K562 (cell line): ENCODE data around the gene IRX5. TPM values are rescaled to one million over a fixed set of nuclear protein-coding genes. Genes with fewer than 3 reads are reported as not detected.
A peak's percentile ranks its signal among the peaks of the same experiment; 100 is the strongest.

Experiments used
- ATAC-seq: fragments of 200-7000 bp; cut with Tn5 transposase; 3 replicates; pipeline ENCODE4 v1.9.1; 2020; ENCODE audit warnings: moderate library complexity
- BruUV-seq: library from RNA; stranded (reverse); fragments of 400-500 nt; replicated peaks from 2 replicates; lab custom pipeline; 2021; lab: Mats Ljungman, UMichigan
- CTCF ChIA-PET: fragments of 300-600 bp; formaldehyde crosslinking; extraction: SDS; loops from one replicate; lab custom pipeline; 2021; ENCODE audit warnings: low intra/inter-chr PET ratio; lab: Yijun Ruan, JAX
- POLR2A ChIA-PET: fragments of 300-600, 350-650 bp; sonication (Branson Sonifier 250); formaldehyde crosslinking; extraction: SDS; loops from one replicate; lab custom pipeline; 2021; ENCODE audit warnings: antibody characterized with exemption, inconsistent platforms; lab: Yijun Ruan, JAX
- DNase-seq, 4 experiments: peaks; one replicate each; pipeline versions ENCODE4 v3.0.0 to v3.0.0-alpha.2; 2011 to 2018; ENCODE audit warnings: low spot score in 3 of 4, mixed read lengths in 3 of 4; ENCODE audit errors: extremely low read depth in 1 of 4
- FAIRE-seq: peaks from 2 replicates; lab custom pipeline; 2011; peaks lifted over from hg19 to GRCh38; lab: Jason Lieb, UNC
- H2AFZ ChIP-seq: 2 replicates; pipeline ENCODE4 v1.6.0; 2011; ENCODE audit warnings: low read depth, low read length, control low read depth, inconsistent platforms
- H3K27ac ChIP-seq: fragments of 200-600 bp; 3 replicates; pipeline ENCODE4 v1.8.0; 2011; ENCODE audit warnings: low read depth, mild to moderate bottlenecking, control low read depth, inconsistent platforms, low read length, moderate library complexity, mixed read lengths; ENCODE audit errors: extremely low read depth
- H3K27me3 ChIP-seq, 2 experiments: fragments of 300-600 bp in 1 of 2; 2 replicates in 1 of 2; 3 replicates in 1 of 2; pipeline versions ENCODE4 v1.6.0 to v1.8.0; 2011; ENCODE audit warnings: inconsistent platforms in 2 of 2, low read length in 2 of 2, mild to moderate bottlenecking in 1 of 2, mixed read lengths in 1 of 2, moderate library complexity in 1 of 2; ENCODE audit not compliant: control insufficient read depth in 2 of 2, insufficient read depth in 2 of 2
- H3K36me3 ChIP-seq: fragments of 300-600 bp; 3 replicates; pipeline ENCODE4 v1.8.0; 2011; ENCODE audit warnings: mild to moderate bottlenecking, low read length, inconsistent platforms; ENCODE audit not compliant: control insufficient read depth, insufficient read depth
- H3K4me1 ChIP-seq, 2 experiments: fragments of 200-600 bp in 1 of 2; replicated peaks in 1 of 2; 2 replicates in 1 of 2; 3 replicates in 1 of 2; pipeline versions ENCODE4 v1.5.1 to v1.8.0; 2011; ENCODE audit warnings: inconsistent platforms in 2 of 2, low read length in 2 of 2, mild to moderate bottlenecking in 1 of 2, mixed read lengths in 1 of 2, moderate library complexity in 1 of 2; ENCODE audit not compliant: control insufficient read depth in 2 of 2, insufficient read depth in 2 of 2
- H3K4me2 ChIP-seq: 2 replicates; pipeline ENCODE4 v1.6.1; 2011; ENCODE audit warnings: low read length, control low read depth, inconsistent platforms, mixed read lengths; ENCODE audit not compliant: insufficient read depth
- H3K4me3 ChIP-seq: fragments of 200-600 bp; sonication (generic), shearing (Covaris generic); 2 replicates; pipeline ENCODE4 v1.5.1; 2016; ENCODE audit warnings: control low read depth, inconsistent platforms
- H3K79me2 ChIP-seq: fragments of 200-600 bp; 3 replicates; pipeline ENCODE4 v1.8.0; 2011; ENCODE audit warnings: low read length, inconsistent platforms; ENCODE audit not compliant: control insufficient read depth, insufficient read depth
- H3K9ac ChIP-seq, 2 experiments: 2 replicates each; pipeline versions ENCODE4 v1.6.0 to v1.6.1; 2011; ENCODE audit warnings: low read depth in 2 of 2, low read length in 2 of 2, control low read depth in 1 of 2, inconsistent platforms in 1 of 2, mild to moderate bottlenecking in 1 of 2, mixed read lengths in 1 of 2; ENCODE audit not compliant: insufficient read depth in 1 of 2
- H3K9me1 ChIP-seq: one replicate; pipeline ENCODE4 v1.6.0; 2011; ENCODE audit warnings: inconsistent platforms, mild to moderate bottlenecking, low read length, moderate library complexity; ENCODE audit not compliant: control insufficient read depth, insufficient read depth
- H3K9me3 ChIP-seq: replicated peaks from 2 replicates; pipeline ENCODE4 v1.5.1; 2011; ENCODE audit warnings: low read depth, low read length, inconsistent platforms; ENCODE audit not compliant: control insufficient read depth, insufficient read depth
- H4K20me1 ChIP-seq: replicated peaks from 2 replicates; pipeline ENCODE4 v1.6.1; 2011; ENCODE audit warnings: low read length, inconsistent platforms, mixed read lengths; ENCODE audit not compliant: control insufficient read depth, insufficient read depth
- CBX8 ChIP-seq: fragments of 200-600 bp; sonication (generic); IDR thresholded peaks from 2 replicates; pipeline ENCODE4 v1.6.1; 2012; ENCODE audit warnings: borderline replicate concordance, mixed run types, low read depth, mild to moderate bottlenecking, moderate library complexity, mixed read lengths, low read length, control low read depth, inconsistent platforms; ENCODE audit not compliant: poor library complexity, severe bottlenecking; ENCODE audit errors: extremely low read depth
- NR3C1 ChIP-seq: sonication (generic); formaldehyde crosslinking; IDR thresholded peaks from 2 replicates; pipeline ENCODE4 v1.8.1; 2022; ENCODE audit warnings: missing genetic modification reagents
- WGBS: fragments of 100-300 bp; shearing (Covaris generic); methylation state at CpG from one replicate; pipeline ENCODE4 v1.1.6; 2016; ENCODE audit warnings: low coverage, mixed read lengths; ENCODE audit not compliant: insufficient coverage; ENCODE audit errors: missing lambda C conversion rate; 5-methylcytosine and 5-hydroxymethylcytosine counted together
- in situ Hi-C: fragments of 300-500 bp; cut with MboI; formaldehyde crosslinking; loops from 4 replicates; pipeline ENCODE4 v1.15.0; 2018; ENCODE audit warnings: inconsistent platforms, mixed read lengths
- intact Hi-C: fragments of 100-400 bp; cut with micrococcal nuclease; formaldehyde crosslinking; loops from 2 replicates; pipeline ENCODE4 v1.14.2; 2022
- polyA plus RNA-seq, 8 experiments: library from polyadenylated mRNA; depleted of rRNA in 4 of 8; stranded (reverse) in 5 of 8; unstranded in 3 of 8; fragments of >200 nt; fragmentation: Nextera tagmentation in 2 of 8; fragmentation: Illumina TruSeq in 1 of 8; extraction: Ambion mirVana in 2 of 8; extraction: Trizol in 1 of 8; gene quantifications; 2 replicates each; pipeline versions ENCODE4 v1.2.1 to v1.2.3, GENCODE V29; 2011 to 2014; ENCODE audit warnings: inconsistent platforms in 1 of 8, missing spikeins in 1 of 8
- total RNA-seq, 7 experiments: library from RNA; depleted of rRNA in 6 of 7; stranded (reverse); fragments of >200 nt in 6 of 7; fragmentation: Illumina TruSeq in 2 of 7; extraction: Trizol in 2 of 7; gene quantifications; 2 replicates each; pipeline versions ENCODE4 v1.2.1 to v1.2.3, GENCODE V29; 2011 to 2021; ENCODE audit warnings: low replicate concordance in 1 of 7
- TF ChIP-seq, protein P1 (sequence below): fragments of 450-650 bp; conservative IDR thresholded peaks from 2 replicates; pipeline ENCODE4 v1.6.1; 2016; ENCODE audit warnings: missing genetic modification characterization, low read depth, mild to moderate bottlenecking, control low read depth, missing compliant biosample characterization

IRX5 gene
- total and polyA plus RNA-seq, 9 of the 15 experiments (the other 6 are each of a cell fraction or from before 2014, with no cell fraction given) = 0.20 to 4.2 (median 0.94) TPM

DNA sequence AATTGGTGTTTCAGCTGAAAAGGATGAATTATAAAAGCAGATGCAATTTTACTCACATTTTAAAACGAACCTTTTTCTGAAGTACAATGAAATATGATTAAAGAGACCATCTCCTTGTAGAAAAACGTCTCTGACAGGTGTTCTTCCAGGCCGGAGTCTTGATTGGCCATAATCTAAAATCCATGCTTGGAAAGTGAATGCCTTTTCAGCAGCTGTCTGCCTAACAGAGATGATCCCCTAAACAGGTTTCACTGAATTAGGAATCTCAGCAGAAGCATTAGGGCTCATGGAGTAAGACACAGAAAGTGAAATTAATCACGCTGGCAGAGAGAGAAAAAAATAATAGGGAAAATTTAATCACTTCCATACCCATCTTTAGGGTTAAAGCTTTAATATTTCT is 39.3 kb upstream of the IRX5 start:
- H3K79me2 ChIP-seq = no peaks in the 10 kb centered on the region
- BruUV-seq = no TSS peak
- H3K4me1 ChIP-seq = no peaks in the 10 kb centered on the region; a peak in 1 of 5 replicates
- DNase-seq (no peak), FAIRE-seq (peak; percentile 6), ATAC-seq (no peak)
- H3K27me3 ChIP-seq = peaks cover 0 to 9% of the 10 kb centered on the region in 2 experiments
- no peaks in the 10 kb centered on the region for H3K36me3 ChIP-seq
- ChIA-PET CTCF (no interaction called here), POLR2A (interaction anchor here (0.7 kb wide), 1 partner anchor 839 kb away, joined by 3 read pairs; no protein-coding TSS in a partner anchor)
- in situ Hi-C loops = no loop called here
- intact Hi-C loops = no loop called here
- 4% methylated on average over 4 of the region's 4 CpGs for WGBS
- no peak overlapping the region for H3K4me3 ChIP-seq
- no peak overlapping the region for H2AFZ ChIP-seq
- no peak overlapping the region for H3K9ac ChIP-seq
- H3K27ac ChIP-seq = no peak overlapping the region
- H3K9me3 ChIP-seq = no peaks in the 10 kb centered on the region
- no peaks in the 10 kb centered on the region; the same call in 1 of the 2 replicates for H4K20me1 ChIP-seq
- TF ChIP-seq NR3C1 (CRISPR knock-in tag) (no peak), CBX8 (peak; percentile 48)
- H3K9me1 ChIP-seq = no peaks in the 10 kb centered on the region
- H3K4me2 ChIP-seq = no peak overlapping the region

DNA sequence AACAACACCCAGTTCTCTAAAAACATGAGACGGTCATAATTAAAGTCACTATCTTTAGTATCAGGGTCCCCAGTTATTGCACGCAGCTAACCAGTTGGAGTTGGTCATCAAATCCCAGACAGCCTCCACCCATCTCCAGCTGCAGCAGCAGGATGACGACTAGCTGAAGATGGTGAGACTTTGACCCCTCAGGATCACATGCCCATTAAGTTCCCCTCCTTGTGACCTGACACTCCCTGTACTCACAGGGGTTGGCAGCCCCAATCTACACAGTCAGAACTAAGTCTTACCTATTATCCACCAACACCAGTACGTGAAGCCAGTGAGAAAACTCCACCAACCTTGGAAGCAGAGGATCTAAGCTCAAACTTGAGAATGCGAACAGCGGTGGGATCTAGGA is 37.7 kb upstream of the IRX5 start:
- DNase-seq (no peak), ATAC-seq (no peak), FAIRE-seq (no peak)
- Histone ChIP-seq H3K27ac (no peak overlapping the region), H3K79me2 (no peaks in the 10 kb centered on the region), H3K36me3 (no peaks in the 10 kb centered on the region), H3K4me2 (no peak overlapping the region), H2AFZ (no peak overlapping the region), H4K20me1 (no peaks in the 10 kb centered on the region; the same call in 1 of the 2 replicates), H3K9me1 (no peaks in the 10 kb centered on the region), H3K9me3 (no peaks in the 10 kb centered on the region), H3K27me3 (peaks cover 0 to 9% of the 10 kb centered on the region in 2 experiments), H3K9ac (no peak overlapping the region), H3K4me3 (no peak overlapping the region), H3K4me1 (no peaks in the 10 kb centered on the region)
- in situ Hi-C loops (no loop called here), intact Hi-C loops (no loop called here)
- CTCF ChIA-PET = no interaction called here
- POLR2A ChIA-PET = interaction anchor here (0.6 kb wide), 1 partner anchor 1133 kb away, joined by 3 read pairs; no protein-coding TSS in a partner anchor
- TF ChIP-seq, protein P1, sequence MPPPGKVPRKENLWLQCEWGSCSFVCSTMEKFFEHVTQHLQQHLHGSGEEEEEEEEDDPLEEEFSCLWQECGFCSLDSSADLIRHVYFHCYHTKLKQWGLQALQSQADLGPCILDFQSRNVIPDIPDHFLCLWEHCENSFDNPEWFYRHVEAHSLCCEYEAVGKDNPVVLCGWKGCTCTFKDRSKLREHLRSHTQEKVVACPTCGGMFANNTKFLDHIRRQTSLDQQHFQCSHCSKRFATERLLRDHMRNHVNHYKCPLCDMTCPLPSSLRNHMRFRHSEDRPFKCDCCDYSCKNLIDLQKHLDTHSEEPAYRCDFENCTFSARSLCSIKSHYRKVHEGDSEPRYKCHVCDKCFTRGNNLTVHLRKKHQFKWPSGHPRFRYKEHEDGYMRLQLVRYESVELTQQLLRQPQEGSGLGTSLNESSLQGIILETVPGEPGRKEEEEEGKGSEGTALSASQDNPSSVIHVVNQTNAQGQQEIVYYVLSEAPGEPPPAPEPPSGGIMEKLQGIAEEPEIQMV (tag) = no peak
- 25% methylated on average over 6 of the region's 6 CpGs for WGBS
- BruUV-seq = no TSS peak
